ENCODE results near the gene PHEX.

DNA sequence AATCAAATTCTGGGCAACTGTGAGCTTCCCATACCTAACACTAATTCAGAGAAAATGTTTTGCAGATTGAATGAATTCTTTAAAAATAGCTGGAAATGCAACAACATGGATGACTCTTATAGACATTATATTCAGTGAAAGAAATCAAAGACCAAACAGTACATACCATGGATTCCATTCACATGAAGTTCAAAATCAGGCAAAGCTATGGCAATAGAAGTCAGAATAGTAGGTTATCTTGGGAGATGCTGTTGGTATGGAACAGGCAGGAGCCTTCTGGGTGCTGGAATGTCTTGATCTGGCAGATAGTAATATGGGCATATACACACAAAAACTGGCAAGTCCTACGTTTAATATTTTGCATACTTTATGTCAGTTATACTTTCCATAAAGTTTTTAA, 215.0 kb downstream of the PHEX start:
- TF ChIP-seq, protein P1, sequence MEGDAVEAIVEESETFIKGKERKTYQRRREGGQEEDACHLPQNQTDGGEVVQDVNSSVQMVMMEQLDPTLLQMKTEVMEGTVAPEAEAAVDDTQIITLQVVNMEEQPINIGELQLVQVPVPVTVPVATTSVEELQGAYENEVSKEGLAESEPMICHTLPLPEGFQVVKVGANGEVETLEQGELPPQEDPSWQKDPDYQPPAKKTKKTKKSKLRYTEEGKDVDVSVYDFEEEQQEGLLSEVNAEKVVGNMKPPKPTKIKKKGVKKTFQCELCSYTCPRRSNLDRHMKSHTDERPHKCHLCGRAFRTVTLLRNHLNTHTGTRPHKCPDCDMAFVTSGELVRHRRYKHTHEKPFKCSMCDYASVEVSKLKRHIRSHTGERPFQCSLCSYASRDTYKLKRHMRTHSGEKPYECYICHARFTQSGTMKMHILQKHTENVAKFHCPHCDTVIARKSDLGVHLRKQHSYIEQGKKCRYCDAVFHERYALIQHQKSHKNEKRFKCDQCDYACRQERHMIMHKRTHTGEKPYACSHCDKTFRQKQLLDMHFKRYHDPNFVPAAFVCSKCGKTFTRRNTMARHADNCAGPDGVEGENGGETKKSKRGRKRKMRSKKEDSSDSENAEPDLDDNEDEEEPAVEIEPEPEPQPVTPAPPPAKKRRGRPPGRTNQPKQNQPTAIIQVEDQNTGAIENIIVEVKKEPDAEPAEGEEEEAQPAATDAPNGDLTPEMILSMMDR (IDR thresholded peaks at IDR 0.05): no peak
- TF ChIP-seq POLR2AphosphoS5 (IDR thresholded peaks at IDR 0.05; ENCODE audit: insufficient read depth in 1 of 2, low read depth in 1 of 2): no peak
